Ramos (cell line): ENCODE measurements around the gene LRBA.

ENCODE experiments used
- in situ Hi-C: fragments of 300-500 bp; cut with MboI; formaldehyde crosslinking; loops from one replicate; pipeline ENCODE4 v1.14.3; 2022; ENCODE audit warnings: low sequenced_read_pairs; ENCODE audit not compliant: unreplicated experiment

Gene LRBA

DNA sequence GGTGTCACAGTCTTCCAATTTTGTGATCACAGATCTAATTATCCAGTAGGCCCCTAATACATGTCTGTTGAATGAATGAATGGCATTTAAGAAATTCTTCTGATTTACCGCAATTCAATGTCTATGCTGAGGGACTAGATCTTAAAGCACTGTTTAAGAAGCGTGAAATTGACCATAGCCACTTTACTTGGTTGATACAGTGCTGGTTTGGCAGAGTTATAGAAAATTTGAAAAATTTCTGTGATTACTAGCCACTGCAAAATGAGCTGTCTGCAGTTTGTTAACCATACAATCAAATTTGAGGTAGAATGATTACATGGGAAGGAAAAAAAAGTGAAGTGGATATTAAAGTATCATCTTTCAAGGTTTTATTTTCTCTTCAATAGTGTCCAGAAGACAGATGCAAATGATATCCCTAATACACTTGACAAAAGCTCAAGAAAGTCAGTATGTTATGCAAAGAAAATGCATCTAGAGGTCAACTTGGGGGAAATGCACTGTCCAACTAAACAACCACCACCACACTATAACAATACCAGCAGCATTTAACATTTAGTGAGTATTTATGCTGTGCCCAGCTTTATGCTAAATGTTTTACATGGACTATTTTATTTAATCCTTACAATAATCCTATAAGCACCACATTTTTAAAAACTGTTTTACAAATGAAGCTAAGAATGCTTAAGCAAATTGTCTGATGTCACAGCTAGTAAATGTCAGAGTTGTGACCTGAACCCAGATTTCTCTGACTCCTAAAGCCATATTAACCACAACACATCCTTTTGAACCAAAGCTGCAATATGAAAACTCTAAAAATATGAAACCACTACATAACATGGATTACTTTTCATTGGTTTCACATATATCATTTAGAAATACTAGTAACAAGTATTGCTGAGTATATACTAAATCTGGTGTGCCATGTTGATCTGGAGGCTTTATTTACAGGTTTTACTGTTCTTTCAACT, 651.1 kb downstream of the LRBA start:
- in situ Hi-C loops: no loop called here

DNA sequence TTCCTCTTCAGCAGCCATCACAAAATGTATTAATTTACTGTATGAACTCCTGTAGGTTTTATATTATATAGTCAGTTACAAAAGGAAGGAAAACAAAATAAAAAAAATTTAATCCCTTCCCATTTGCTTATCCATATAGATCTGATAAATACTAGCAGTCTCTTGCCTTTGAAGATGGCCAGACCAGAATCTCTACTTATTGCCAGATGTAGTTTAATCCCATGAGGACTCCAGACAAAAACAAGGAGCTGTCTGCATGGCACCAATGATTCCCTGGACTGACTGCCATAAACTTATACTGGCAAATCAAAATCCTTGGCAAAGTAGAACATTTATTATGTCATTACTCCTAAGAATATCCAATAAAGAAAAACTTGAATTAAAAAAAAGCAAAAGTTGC, 656.4 kb downstream of the LRBA start:
- in situ Hi-C loops: no loop called here

DNA sequence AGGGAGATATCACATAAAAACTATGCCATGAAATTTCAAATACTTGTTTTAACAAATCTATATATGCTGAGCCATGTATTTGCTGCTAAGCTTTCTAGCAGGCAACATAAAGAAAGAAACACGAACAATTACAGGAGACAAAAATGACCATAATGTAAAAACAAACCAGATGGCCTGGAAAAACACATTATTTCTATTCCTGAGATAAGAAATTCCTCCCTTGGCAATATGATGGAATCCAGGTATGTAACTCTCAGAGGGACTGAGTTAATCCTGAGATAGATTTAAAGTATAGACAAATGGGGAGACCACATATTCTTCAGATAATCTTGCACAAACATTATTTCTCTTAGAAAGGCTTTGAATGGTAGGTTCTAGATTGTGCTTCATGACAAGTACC, 657.3 kb downstream of the LRBA start:
- in situ Hi-C loops: no loop called here

DNA sequence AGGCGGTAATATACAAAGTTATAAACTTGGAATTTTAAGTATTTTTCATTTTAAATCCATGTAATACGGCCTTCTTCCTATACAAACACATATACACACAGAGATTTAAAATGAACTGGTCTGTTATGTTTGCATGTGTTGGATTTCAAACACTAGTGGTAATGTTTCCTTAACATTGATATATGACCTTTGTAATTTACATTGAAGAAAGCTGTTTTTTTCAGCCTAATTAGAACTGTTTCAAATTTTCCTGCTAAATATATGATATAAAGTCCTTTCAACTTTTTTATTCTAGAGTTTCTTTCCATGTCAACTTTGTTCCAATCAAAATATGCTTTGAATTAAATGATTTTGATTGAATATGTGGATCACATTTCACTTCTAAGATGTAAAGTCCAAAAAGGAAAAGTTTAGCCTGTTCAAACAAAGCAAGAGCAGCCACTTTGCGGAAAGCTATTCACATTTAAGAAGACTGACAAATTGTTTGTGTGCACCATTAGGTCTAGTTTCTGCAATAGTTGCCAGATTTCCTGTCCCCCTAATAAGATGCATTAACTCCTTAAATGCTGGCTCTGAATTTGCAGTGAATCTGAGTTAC, 659.1 kb downstream of the LRBA start:
- in situ Hi-C loops: no loop called here

DNA sequence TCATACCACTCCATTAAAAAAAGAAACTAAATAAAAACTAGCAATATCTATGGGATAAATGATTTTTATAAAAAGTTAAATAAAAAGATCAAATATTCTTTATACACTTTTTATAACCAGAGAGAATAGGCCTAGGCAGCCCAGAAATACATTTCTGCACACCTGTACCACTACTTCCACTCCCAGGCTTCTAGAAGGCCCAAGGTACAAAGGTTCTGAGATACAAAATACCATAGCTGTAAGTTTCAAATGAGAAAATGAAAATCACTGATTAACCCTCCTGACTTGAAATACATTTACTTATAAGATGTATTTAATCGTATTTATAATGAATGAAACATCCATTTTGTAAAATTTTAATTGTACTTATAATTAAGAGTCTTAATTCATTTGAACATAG, 659.7 kb downstream of the LRBA start:
- in situ Hi-C loops: no loop called here

DNA sequence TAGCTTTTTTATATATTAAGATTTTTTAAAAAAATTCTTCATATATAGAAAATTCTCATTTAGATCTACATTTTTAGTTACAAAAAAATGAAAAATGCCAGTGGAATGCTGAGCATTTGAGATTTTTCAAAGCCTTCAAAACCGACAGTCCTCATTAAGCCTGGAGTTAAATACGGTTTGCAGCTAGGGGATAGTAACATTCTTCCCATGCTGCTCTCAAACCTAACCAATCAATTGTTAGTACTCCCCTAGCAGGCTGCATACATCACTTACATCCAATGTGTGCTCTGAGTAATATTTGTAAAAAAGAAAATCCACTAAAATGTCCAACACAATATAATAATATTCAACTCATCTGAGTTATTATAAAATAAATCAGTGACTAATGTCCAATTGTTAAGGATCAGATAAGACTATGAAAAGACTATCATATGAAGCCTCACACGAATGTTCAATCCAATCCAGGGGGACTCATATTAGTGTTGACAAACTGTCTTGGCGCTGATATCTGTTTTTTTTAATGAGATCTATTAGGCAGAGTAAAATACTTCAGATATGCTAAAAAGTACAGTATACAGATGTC, 660.8 kb downstream of the LRBA start:
- in situ Hi-C loops: no loop called here

DNA sequence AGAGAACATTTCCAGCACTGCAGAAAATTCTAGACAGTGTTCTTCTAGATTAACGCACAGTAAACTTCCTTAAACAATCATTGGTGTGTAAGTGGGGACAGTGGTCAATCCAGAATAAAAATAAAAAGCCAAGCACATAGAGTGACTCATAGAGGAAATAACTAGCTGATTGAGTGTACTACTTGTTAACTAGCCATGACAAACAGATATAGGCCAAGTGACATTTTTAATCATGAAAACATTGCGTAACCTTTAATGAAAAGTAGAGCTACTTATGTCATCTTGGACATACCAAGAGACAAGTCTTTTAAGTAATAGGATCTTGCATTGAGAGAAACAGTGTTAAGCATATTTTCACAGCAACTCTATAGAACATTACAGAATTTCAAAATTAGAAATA, 667.0 kb downstream of the LRBA start:
- in situ Hi-C loops: no loop called here

DNA sequence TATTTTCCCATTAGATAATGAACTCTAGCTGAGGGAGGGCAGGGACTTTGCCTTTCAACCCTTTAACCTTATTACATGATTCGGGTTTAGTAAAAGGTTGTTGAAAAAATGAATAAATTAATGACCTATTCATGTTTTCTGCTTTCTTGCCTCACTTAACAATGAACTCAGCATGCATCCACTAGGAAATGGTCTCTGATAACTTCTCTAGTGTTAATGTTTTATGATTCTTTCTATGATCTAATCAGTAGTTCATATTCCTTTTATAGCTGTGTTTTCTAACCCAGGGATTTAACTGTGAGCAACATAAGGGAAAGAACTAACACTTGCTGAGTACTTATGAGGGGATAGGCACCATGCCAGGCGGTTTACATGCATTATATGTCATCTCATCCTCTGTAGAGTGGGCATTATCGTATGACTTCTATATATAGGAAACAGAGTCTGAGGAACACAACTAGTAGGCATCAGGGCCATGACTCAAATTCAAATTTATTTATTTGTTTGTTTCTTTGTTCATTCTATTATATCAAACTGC, 669.8 kb downstream of the LRBA start:
- in situ Hi-C loops: no loop called here

DNA sequence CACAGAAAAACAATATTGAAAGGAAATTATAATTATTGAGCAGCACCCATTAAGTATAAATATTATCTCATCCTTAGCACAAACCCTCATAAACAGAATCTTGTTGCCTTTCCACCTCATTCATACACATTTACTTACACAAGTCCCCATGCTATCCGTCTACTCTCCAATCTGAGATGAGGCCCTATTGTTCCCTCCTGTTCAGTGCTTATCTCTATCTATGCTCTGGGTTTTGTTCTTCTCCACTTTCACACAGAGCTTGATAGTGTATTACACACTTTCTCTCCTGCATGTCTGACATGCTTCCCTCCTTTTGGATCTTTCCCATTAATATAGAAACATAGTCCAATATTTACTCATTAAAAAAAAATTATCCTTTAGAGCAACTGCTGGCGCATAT, 671.3 kb downstream of the LRBA start:
- in situ Hi-C loops: no loop called here

DNA sequence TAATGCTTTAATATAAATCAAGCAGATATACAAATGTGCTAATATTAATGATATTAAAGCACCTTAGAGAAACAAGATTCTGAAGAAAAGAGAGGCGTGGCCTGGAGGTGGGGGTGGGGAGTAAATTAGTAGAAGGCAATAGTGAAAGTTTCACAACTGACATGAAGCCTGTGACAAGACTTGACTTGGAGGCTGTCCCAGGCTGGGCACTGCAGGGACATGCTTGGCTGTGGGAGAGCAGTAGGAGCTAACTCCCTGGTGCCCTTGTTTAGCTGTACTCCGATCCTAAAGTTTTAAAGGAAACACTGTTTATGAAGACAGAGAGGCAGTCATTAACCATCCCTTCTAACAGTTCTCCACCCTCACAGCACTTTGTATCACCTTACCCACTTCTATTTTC, 672.1 kb downstream of the LRBA start:
- in situ Hi-C loops: no loop called here

DNA sequence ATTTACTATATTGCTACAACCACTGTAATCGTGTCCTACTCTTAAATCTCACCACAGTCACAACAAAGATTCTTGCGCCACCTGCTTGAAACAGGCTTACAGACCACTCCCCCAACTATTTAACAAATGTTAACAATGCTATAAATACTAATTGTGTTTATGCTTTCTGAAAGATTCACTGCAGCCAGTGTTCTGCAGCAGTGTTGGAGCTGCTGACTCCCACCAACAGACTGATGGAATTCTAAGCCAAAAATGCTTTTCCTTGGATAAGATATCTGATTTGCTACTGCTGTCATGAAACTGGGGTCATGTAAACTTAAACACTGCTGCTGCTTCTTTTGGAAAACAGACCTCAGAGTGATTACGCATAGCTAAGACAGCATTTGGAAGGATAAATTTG, 677.4 kb downstream of the LRBA start:
- in situ Hi-C loops: no loop called here

DNA sequence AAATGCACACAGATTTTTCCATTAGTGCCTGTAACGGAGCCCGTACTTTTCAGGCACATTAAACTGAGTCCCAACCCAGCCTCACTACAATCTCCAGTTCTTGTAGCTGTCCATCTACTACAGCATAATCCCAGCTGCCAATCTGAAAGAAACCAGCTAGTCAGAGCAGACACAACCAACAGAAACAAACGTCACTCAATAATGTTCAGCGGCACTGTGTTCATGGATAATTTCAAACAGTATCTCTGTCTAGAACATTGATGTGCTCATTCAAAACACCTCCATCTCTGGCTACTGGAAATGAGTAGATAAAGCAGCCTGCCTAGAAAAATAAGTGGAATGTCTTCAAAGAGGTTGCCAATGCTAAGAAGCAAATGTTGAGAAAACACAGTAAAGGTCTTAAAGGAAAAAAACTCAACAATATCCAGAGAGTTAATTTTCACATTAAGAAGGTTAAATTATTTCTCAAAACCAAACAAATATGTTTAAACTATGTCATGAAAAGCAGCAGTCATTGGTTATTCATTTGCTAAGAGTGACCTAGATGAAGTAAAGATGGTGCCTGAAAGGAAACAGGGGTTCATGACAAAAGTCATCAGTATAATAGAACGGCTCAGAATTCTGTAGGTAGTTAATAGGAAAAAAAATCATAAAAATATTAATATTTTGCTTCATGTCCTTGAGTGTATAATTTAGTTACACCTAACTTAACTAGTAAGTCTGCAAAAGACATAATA, 678.2 kb downstream of the LRBA start:
- in situ Hi-C loops: no loop called here

DNA sequence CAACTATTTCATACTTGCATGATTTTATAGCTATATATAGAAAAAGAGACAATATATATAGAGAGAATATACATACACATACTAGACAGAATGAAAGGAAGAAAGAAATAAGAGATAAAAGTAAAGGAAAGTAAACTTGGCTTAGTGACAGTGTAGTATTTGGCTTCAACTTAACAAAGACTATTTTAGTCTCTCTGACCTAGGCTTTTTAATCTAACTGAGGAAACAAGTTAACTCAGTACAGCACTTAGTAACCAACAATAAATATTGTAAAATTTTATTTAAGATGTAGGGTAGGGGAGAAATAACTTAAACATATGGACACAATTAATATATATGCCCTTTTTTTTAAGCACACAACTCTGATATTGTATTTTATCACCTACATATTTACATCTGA, 682.1 kb downstream of the LRBA start:
- in situ Hi-C loops: no loop called here

DNA sequence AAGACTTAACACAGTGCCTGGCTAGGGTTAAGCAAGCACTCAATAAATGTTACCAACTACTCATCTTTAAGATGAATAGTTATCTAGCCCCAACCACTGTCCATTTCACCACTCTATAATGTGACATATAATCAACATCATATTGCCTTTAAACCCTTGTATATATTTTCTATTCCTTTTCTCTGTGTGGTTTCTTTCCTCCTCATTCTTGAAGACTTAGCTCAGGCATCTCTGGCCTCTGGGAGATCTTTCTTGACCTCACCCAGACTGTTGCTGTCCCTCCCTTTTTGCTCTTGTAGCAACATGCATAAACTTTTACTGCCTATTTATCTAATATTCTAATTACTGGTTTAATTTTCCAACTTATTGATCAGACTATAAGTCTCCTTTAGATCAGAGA, 683.0 kb downstream of the LRBA start:
- in situ Hi-C loops: no loop called here

DNA sequence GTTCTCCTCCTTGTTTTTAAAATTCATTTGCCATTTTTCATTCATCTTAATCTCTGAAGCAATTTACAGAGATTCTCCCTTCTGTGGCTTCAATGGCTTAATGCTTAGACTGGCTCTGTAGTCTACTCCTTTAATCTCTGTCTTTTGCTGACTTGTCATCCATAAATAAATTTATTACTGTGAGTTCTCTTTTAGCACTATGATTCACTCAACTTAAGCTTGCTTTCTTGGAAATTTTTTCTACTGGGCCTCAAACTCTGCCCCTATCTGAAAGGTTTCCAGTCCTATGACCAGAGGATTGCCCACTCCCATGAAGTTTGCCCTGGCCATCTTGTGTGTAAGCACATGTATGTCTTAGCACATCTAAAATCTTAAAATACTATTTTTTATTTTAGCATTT, 685.7 kb downstream of the LRBA start:
- in situ Hi-C loops: no loop called here

DNA sequence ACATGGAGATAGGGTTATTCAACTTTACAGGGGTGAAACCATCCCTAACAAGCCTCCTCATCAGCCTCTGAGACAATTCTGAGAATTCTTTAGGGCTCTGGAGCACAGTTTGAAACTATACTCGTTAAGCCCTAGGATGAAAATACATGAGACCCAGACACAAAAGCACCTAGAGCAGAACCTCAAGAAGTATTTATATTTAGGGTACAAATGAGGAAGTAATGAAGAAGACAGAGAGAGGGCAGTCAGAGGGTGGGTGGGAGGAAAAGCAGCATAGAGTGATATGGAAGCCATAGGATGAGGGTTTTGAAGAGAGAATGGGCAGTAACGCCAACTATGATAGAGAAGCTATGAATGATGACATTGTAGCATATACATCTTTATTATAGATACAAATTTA, 686.6 kb downstream of the LRBA start:
- in situ Hi-C loops: no loop called here

DNA sequence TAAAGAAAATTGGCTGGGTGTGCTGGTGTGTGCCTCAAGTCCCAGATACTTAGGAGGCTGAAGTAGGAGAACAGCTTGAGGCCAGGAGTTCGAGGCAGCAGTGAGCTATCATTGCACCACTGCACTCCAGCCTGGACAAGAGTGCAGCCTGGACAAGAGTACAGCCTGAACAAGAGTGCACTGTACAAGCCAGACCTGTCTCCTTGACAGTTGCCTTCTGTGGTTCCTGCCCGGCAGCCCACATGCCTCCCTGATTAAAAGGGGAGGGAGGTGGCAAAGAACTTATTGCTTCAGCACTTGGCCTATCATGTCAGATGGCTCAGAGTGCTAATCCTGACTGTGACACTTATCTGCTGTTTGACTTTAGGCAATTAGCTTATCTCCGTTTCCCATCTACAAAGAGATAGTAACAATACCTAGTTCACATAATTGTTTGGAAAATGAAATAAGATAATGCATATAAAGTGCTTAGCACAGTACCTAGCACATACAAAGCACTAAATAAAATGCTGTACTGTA, 687.8 kb downstream of the LRBA start:
- in situ Hi-C loops: no loop called here

DNA sequence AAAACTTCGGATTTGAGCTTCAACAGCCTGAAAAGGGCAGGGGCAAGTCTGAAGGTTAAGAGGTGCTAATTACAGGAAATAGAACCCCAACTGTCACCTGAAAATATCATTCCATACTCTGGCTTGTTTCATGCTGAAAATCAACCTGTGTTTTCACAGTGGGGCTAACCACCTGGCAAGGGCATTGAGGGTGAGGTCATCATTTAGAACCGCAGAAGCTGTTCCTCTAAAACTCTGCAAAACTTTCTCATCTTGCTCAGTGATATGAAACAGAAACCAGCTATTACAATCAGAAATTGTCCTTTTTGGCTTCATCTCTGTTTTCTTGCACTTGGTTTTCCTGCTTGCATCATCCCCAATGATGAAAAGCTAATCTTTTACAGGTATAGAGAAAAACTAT, 689.2 kb downstream of the LRBA start:
- in situ Hi-C loops: no loop called here

DNA sequence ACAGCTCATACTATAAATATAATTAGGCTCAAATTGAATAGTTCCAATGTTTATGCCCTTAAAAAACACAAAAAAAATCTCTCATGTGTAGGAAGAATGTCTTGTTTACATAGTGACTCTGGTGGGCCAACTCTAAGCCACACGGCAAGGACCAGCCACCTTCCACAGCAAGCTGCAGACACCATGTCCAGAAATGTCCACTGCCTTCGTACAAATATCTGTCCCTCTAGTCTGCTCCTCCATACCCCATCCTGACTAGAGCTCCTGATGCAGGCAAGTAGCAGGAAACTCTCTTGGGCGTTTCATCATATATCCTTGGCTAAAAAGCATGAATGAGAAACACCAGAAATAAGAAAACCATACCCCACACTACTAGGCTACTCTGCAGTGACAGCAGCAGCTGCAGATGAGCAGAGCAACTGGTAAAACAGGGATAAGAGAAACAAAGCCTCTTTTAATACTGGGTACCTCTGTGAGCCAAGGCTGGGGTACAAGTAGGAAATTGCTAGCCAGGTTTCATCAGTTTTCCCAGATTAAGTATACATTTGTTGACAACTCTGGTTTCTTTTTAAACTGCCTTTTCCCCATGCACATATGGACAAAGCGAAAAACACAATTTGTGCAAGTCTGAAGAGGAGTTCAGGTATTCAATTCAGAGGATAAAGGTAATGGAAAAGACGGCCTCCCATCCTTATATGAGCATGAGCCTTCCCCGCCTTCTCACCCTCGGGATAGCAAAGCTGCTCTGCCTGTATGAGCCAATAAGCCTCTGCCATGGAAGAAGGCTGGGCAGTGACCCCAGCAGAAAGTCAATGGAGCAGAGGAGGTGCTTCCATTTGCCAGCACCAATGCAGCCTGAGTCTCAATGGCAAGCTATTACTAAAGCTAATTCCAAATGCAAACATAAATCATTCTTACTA, 691.4 kb downstream of the LRBA start:
- in situ Hi-C loops: no loop called here
